Measurements from ENCODE around the gene SGMS1.
"Not testable (repeated sequence)": the region's sequence is repeated elsewhere in the genome, so short reads cannot be mapped to it uniquely, and the experiment has no call there.

The SGMS1 gene

DNA sequence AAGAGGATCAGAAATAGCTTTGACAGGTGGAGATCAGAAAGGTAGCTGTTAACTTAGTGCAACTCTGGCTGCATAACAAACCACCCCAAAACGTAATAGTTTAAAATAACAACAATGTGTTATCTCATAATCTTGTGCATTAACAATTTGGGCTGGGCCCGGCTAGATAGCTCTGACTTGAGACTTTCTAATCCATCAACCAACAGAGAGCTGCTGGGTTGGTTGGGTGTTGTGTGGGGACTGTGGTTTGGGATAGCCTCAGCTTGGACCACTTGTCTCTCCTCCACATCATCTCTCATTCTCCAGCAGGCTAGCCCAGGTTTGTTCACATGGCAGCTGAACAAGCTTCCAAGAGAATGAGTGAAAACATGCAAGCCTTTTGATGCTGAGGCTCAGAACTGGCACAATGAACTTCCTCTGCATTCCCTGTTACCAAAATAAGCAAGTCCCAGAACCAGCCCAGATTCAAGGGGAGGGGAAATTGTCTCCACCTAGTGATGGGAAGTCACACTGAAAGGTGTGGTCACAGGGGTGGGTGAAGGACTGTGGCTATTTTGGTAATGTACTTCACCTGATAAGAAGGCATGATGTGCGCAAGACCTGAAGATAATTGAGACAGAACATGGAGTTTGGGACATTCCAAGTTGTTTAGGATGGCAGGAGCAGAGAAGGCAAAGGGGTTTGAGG, 352.0 kb downstream of the SGMS1 start:
- ChIA-PET CTCF (no interaction called here), POLR2A (ENCODE audit: low non-redundant PET) (no interaction called here)

DNA sequence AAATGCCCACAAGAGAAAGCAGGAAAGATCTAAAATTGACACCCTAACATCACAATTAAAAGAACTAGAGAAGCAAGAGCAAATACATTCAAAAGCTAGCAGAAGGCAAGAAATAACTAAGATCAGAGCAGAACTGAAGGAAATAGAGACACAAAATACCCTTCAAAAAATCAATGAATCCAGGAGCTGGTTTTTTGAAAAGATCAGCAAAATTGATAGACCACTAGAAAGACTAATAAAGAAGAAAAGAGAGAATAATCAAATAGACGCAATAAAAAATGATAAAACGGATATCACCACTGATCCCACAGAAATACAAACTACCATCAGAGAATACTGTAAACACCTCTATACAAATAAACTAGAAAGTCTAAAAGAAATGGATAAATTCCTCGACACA, 355.9 kb downstream of the SGMS1 start:
- H3K27ac ChIP-seq; POLR2A ChIA-PET (ENCODE audit: low non-redundant PET); DNase-seq (ENCODE audit: low spot score): not testable (repeated sequence)
- CTCF ChIA-PET = interaction anchor here (0.7 kb wide), 1 partner anchor 164 kb away, joined by 3 read pairs; no protein-coding TSS in a partner anchor

More for the DNA sequence above, 352.0 kb downstream of the SGMS1 start:
- H3K27ac ChIP-seq = no peak overlapping the region
- TF ChIP-seq, protein P1, sequence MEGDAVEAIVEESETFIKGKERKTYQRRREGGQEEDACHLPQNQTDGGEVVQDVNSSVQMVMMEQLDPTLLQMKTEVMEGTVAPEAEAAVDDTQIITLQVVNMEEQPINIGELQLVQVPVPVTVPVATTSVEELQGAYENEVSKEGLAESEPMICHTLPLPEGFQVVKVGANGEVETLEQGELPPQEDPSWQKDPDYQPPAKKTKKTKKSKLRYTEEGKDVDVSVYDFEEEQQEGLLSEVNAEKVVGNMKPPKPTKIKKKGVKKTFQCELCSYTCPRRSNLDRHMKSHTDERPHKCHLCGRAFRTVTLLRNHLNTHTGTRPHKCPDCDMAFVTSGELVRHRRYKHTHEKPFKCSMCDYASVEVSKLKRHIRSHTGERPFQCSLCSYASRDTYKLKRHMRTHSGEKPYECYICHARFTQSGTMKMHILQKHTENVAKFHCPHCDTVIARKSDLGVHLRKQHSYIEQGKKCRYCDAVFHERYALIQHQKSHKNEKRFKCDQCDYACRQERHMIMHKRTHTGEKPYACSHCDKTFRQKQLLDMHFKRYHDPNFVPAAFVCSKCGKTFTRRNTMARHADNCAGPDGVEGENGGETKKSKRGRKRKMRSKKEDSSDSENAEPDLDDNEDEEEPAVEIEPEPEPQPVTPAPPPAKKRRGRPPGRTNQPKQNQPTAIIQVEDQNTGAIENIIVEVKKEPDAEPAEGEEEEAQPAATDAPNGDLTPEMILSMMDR (conservative IDR thresholded peaks at IDR 0.05; ENCODE audit: low read depth) = no peak
- no peak for DNase-seq (ENCODE audit: low spot score)

DNA sequence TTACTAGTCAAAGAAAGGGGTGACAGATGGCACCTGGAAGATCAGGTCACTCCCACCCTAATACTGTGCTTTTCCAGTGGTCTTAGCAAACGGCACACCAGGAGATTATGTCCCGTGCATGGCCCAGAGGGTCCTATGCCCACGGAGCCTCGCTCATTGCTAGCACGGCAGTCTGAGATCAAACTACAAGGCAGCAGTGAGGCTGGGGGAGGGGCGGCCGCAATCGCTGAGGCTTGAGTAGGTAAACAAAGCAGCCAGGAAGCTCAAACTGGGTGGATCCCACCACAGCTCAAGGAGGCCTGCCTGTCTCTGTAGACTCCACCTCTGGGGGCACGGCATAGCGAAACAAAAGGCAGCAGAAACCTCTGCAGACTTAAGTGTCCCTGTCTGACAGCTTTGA, 361.1 kb downstream of the SGMS1 start:
- H3K27ac ChIP-seq; POLR2A ChIA-PET (ENCODE audit: low non-redundant PET); DNase-seq (ENCODE audit: low spot score); CTCF ChIA-PET: not testable (repeated sequence)

DNA sequence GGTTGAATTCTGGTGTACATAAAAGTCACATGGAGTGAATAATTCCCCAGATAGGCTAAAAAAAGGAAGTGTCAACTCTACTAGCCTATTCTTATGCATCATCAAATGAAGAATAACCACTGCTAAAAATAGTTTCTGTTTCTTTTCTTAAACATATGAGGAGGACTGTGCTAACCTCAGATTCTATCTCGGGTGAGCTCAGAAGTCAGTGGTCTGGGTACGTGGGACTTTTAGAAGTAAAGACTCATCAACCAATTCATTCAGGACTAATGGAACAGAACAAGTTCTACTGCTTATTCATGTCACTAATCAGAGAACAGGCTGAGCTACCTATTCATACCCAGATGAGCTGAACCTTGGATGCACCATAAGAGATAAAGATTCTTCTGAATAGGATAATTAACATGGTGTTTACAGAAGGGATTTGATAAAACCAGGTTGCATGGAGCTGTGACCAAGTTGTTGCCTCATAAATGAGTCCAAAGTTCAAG, 362.9 kb downstream of the SGMS1 start:
- no peak overlapping the region for H3K27ac ChIP-seq
- TF ChIP-seq, protein P1 (conservative IDR thresholded peaks at IDR 0.05; ENCODE audit: low read depth) = no peak
- CTCF ChIA-PET = no interaction called here
- DNase-seq (ENCODE audit: low spot score) = no peak
- POLR2A ChIA-PET (ENCODE audit: low non-redundant PET) = no interaction called here
